CD4-positive, alpha-beta T cell treated with Interleukin-10 for 1 hour (primary cell): ENCODE measurements around the gene ELOVL3.
"Not testable (repeated sequence)": the region's sequence is repeated elsewhere in the genome, so short reads cannot be mapped to it uniquely, and the experiment has no call there.

Experiments
- DNase-seq: peaks from one replicate; pipeline ENCODE4 v3.0.0-alpha.2; 2020

ELOVL3 gene

GRCh38 chr10:102227050-102227449 is 951 bp downstream of the ELOVL3 start:
- no peak for DNase-seq

GRCh38 chr10:102229810-102230263 is 3.7 kb downstream of the ELOVL3 start:
- DNase-seq, result peak; percentile 88

GRCh38 chr10:102230264-102230860 is 4.3 kb downstream of the ELOVL3 start:
- DNase-seq, result peak; percentile 30

- peak; percentile 59 for DNase-seq
These were observed 4.8 kb downstream of the ELOVL3 start for GRCh38 chr10:102230861-102231356.

- peak; percentile 73 for DNase-seq
These were observed 5.5 kb downstream of the ELOVL3 start for GRCh38 chr10:102231357-102232318.

- DNase-seq, result no peak
These were observed 7.9 kb downstream of the ELOVL3 start for GRCh38 chr10:102233997-102234396.

GRCh38 chr10:102234888-102235597 is 8.9 kb downstream of the ELOVL3 start:
- DNase-seq, result no peak

GRCh38 chr10:102235598-102235920 is 9.5 kb downstream of the ELOVL3 start:
- no peak for DNase-seq

GRCh38 chr10:102236006-102236405 is 9.9 kb downstream of the ELOVL3 start:
- no peak for DNase-seq

GRCh38 chr10:102237711-102238252 is 11.7 kb downstream of the ELOVL3 start:
- DNase-seq, result no peak

GRCh38 chr10:102240467-102241031 is 14.4 kb downstream of the ELOVL3 start:
- no peak for DNase-seq

GRCh38 chr10:102241032-102241443 is 14.9 kb downstream of the ELOVL3 start:
- DNase-seq, result no peak

- peak; percentile 93 for DNase-seq
These were observed 15.5 kb downstream of the ELOVL3 start, which contains the start of gene PITX3 for GRCh38 chr10:102241444-102242117. TSS of gene PITX3 (minus strand) at chr10:102241512. CDS start at chr10:102232080, 9,432 bp downstream.

- DNase-seq, result no peak
These were observed 16.0 kb downstream of the ELOVL3 start for GRCh38 chr10:102242118-102242485.

GRCh38 chr10:102243309-102243708 is 17.2 kb downstream of the ELOVL3 start:
- no peak for DNase-seq

GRCh38 chr10:102245082-102245931 is 19.2 kb downstream of the ELOVL3 start, which contains the start of gene GBF1:
TSS of gene GBF1 (plus strand) at chr10:102245532. CDS start at chr10:102258939, 13,407 bp downstream.
- peak; percentile 98 for DNase-seq

GRCh38 chr10:102245932-102246251 is 19.8 kb downstream of the ELOVL3 start:
- DNase-seq, result no peak

GRCh38 chr10:102246261-102246660 is 20.2 kb downstream of the ELOVL3 start:
- DNase-seq, result no peak

GRCh38 chr10:102247734-102248133 is 21.6 kb downstream of the ELOVL3 start:
- DNase-seq, result no peak

- DNase-seq, result not testable (repeated sequence)
These were observed 26.4 kb downstream of the ELOVL3 start for GRCh38 chr10:102252508-102252907.

GRCh38 chr10:102254426-102254825 is 28.3 kb downstream of the ELOVL3 start:
- no peak for DNase-seq
